DMS114 treated with DMSO at 0.1 percent for 48 hours (cell line): ENCODE measurements around the gene CNGA1.
"Not testable (repeated sequence)": the region's sequence is repeated elsewhere in the genome, so short reads cannot be mapped to it uniquely, and the experiment has no call there.

Experiments
- DNase-seq: peaks from one replicate; lab custom pipeline; 2025; ENCODE audit not compliant: unreplicated experiment; lab: John Stamatoyannopoulos, UW

CNGA1 gene

DNA sequence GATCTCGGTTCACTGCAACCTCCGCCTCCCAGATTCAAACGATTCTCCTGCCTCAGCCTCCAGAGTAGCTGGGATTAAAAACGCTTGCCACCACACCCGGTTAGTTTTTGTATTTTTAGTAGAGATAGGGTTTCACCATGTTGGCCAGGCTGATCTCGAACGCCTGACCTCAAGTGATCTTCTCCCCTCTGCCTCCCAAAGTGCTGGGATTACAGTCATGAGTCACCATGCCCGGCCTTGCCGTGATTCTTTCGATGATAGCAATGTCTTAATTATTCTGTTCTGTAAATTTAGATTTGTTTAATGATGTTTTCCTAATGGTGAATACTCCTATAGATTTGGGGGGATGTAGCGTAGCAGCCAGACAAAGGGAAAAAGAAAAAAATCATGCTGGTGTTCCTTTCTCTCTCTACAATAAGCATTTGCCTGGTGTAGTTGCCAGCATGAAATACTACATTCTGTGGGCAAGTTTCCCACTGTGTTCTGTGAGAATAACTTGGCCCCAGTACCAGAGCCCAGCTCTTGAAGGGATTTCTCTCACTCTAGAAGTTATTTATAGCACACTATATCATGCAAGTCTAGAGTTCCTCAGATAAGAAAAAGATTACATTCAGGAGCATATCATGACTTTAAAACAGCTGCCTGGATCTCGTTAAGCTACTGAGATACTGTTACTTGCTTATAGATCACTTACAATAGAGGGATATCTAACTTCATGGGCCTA lies 15.5 kb upstream of the CNGA1 start:
- no peak for DNase-seq

DNA sequence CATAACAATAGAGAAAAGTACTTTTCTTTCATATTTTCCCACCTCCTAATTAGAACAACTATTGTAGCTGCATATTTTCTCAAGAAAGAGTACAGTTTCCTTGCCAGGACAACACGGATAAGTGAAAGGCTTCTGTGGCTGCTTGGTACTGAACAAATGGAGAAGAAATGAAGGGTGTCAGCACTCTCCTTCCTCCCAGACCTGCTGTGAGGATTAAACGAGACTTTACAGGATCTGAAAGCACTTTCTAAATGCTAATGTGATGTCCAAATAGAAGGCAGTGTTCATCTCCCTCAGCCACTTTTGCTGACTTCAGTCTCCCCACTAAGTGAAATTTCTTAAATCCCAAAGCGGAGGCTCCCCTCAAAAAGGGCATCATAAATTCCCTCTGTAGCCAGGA lies 14.0 kb upstream of the CNGA1 start:
- no peak for DNase-seq

DNA sequence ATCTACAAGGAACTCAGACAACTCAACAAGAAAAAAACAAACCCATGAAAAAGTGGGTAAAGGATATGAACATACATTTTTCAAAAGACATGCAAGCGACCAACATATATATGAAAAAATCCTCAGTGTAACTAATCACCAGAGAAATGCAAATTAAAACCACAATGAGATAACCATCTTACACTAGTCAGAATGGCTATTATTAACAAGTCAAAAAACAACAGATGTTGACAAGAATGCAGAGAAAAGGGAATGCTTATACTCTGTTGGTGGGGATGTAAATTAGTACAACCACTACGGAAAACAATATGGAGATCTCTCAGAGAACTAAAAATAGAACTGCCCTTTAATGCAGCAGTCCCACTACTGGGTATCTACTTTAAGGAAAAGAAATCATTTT lies 12.2 kb upstream of the CNGA1 start:
- DNase-seq = no peak

DNA sequence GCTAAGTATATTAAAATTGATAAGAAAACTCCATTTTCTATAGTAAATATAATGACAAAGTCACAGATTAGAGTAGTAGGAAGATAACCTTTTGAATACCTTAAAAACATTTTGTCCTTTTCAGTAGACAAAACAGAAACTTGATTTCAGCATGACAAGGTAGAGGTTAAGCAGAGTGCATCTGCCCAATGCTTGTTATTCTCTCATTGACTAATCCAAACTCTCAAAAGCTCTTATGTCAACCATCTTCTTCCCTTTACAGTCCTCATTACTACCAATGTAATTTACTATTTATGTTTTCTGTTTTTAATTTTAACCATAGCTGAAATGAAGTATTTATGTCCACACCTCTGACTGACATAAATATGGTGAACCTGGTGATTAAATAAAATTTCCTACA lies 11.2 kb upstream of the CNGA1 start:
- DNase-seq = no peak

DNA sequence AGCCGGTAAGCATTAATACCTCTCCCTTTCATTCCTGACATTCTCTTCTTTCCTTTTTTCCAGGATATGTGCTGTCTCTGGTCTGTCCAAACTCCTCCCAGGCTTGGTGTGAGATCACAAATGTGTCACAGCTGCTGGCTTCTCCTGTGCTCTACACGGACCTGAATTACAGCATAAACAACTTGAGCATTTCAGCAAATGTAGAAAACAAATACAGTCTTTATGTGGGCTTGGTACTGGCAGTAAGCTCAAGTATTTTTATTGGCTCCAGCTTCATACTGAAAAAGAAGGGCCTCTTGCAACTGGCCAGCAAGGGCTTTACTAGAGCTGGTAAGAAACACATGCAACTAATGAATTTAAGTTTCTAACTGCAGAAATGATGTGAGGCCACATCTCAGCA lies 8.5 kb upstream of the CNGA1 start:
- no peak for DNase-seq

DNA sequence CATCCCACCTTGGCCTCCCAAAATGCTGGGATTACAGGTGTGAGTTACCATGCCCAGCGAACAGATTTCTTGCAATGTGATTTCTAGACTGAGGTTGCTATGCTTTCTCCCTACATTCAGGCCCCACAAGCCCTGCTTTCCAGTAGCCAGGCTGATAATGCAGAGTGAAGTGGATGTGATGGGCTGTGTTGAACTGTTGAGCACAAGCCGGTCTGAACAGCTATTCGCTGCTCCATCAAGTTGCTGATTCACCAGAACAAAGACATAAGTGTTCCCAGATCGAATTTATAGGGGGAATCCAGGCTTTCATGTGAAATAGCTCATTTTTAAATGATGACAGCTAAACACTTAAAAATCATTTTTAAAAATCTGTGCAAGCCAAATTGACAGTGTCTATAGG lies 8.0 kb upstream of the CNGA1 start:
- no peak for DNase-seq

DNA sequence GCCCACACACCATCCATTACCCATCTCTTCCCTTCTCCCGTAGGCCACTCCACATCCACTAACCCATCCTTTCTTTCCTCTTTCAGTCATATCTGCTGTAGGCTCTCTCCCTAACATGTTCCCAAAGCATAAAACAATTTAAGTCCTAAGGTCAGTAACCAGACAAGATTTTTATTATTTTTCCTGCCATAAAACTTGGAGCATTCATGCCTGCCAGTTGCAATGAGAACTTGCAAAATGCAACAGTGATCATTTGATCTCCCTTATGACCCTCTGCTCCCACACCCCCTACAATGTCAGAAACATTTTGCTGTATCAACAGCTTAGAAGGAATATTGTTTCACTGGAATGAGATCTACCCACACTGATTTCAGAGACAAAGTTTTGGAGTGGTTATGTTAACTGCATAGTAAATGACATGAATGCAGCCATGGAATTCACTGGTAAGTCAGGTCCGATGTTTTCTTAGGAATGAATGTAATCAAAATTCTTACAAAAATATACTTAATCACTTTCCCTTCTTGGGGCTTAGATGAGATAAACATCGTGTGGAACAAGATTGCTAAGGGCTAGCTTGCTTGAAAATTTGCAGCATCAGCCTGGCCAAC lies 5.8 kb upstream of the CNGA1 start:
- DNase-seq = no peak

DNA sequence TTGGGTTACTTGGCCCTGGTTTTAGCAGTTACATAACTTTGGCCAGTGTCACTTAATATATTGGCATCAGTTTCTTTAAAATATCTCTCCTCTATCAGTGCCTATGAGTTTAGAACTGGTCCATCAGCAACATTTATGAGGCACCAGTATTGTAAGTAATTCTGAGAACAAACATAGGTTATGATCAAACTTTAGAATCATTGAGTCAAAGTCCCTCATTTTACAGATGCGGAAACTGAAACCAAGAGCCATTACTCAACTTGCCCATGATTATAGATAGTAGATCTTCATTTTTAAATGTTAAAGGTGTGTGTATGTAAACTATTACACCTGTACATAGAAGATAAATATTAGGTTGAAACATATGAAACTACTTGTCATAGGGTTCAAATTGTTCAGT lies 4.6 kb upstream of the CNGA1 start:
- DNase-seq = no peak

DNA sequence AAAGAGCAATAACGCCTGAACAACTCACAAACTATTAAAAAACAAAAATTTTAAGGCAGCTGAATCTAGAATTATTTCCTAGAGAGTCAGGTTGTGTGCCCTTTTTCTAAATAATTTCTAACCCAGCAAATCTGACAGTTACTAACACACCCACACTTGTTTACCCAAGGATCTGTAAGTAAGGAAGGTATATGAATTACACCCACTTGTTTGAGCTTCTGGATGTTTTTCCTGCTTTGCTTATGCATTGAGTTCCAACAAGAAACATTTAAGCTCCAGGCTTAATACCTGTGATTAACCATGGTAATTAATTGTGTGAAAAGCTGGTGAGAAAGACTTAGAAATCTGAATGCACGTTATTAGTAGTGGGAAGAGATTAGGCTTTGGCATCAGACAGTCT lies 1.6 kb upstream of the CNGA1 start:
- DNase-seq = no peak

DNA sequence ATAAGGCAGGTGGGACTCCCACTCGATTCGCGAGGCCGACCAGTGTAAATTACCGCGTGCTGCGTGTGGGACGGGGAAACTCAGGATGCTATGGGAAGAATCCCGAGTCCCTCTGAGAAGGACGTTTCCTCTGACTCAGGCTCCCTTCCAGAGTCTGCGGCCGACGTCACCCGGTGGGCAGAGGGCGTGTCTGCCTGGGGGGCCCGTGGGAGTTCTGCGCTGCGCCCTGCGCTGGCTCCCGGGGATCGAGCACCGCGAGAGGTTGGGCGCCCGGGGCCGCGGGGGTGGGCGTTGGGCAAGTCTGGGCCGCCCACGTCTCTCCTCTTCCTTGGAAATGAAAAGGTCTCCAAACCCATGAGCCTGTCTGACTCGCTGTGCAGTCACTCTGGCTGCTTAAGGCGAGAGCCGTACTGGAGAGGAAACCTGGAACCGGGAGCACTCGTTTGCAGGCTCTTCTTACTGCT lies 659 bp upstream of the CNGA1 start:
- no peak for DNase-seq

DNA sequence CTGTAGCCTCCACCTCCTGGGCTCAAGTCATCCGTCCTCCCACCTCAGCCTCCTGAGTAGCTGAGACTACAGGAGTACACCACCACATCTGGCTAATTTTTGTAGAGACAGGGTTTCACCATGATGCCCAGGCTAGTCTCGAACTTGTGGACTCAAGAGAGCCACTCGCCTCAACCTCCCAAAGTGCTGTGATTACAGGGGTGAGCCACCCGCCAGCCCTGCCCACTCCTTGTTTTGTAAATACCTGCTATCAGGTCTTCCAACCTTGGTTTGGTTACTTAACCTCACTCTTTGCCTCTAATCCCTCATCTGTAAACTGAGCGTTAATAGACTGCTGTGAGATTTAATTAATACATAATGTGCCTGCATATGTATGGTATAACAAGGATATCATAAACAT lies 803 bp downstream of the CNGA1 start:
- no peak for DNase-seq

DNA sequence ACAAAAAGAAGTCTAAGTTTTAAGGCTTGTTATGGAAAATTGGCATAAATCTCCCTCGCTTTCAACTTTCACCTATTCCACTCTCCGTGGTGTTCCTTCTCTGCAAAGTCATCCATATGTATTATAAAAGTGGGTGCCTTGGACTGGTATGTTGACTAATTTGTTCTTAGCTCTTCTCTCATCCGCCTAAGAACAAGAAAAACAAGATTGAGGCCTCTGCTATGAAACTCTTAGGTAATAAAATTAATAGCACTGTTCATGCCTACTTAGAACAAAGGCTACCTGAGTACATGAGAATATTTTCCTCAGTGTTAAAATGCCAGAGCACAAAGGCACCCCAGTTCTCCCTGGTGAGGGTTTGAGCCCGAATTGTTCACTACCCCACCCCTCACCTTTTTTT lies 1.3 kb downstream of the CNGA1 start:
- DNase-seq = no peak

DNA sequence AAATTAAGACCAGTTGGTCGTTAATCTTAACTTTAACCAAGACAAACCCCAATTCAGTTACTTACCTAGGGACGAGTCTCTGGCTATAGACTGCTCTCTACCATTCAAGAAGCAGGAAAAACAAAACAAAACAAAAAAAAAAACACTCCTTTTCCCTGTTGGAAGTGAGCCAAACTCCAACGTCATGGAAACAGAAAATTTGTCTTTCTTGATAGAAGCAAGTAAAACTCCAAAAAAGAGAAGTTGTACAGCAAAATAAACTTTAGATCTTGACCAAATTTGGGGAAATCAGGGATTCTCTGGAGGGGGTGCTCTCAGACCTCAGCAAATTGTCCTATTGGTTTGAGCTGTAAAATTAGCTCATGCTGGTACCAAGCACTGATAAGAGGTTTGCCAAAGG lies 3.7 kb downstream of the CNGA1 start:
- DNase-seq = no peak

DNA sequence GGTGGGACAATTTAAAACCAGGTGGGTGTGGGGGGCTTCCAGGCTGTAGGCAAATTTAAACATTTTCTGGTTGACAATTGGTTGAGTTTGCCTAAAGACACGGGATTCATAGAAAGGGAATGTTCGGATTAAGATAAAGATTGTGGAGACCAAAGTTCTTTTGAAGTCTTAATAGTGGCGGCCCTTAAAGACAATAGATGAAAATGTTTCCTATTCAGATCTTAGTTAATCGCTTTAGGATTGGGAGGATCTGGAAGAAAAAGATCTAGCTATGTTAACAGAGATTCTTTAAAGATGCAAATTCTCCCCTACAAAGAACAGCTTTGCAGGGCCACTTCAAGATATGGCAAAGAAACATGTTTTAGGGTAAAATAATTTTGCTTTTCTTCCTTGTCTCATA lies 4.8 kb downstream of the CNGA1 start:
- DNase-seq = no peak

DNA sequence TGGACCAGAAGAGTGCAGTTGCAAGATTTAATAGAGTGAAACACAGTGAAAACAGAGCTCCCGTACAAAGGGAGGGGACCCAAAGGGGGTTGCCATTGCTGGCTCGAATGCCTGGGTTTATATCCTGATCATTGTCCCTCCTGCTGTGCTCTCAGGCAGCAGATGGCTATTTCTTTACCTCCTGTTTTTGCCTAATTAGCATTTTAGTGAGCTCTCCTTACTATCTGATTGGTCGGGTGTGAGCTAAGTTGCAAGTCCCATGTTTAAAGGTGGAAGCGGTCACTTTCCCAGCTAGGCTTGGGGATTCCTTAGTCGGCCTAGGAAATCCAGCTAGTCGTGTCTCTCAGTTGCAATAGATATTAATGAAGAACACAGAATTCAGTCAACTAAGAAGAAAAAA lies 5.6 kb downstream of the CNGA1 start:
- DNase-seq = not testable (repeated sequence)

DNA sequence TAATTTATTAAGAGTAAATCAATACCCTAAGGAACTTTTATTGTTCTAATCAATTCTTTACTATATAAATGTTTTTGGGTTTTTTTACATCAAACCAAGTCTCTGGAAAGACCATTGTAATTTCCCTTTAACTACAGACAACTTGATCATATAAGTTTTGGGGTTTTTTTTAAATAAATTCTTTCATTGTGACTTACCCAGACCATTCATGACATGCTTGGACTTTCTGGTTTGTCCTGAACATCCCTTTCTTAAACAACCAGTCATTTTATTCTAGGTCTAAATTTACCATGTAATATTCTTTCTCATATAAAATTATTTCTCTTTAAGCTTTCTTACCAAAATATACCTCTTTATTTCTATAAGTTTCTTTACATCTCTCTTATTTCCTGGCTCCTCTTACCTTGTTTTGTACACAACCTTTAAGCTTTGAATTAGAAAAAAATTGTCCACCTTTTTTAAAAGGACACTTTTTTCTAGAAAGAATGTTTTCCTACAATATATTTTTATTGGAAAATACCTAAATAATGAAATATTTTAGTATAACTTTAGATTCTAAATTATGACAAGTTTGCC lies 8.4 kb downstream of the CNGA1 start:
- no peak for DNase-seq

DNA sequence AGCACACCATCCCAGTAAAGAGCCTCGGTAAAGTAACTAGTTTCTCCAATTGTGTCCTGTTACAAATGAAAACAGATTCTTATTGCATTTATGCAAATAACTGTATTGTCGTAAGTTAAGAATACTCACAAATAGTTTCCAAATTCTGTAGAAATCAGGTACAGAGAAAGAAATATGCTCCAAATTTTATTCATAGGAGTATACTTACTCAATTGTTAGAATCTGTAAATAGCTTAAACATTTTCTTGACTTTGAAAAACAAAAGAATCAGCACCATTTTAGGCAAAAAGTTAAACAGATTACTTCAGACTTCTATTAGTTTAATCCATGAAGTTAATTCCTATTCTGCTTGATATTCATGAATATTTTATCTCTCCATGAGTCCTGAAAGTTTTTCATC lies 10.7 kb downstream of the CNGA1 start:
- no peak for DNase-seq

DNA sequence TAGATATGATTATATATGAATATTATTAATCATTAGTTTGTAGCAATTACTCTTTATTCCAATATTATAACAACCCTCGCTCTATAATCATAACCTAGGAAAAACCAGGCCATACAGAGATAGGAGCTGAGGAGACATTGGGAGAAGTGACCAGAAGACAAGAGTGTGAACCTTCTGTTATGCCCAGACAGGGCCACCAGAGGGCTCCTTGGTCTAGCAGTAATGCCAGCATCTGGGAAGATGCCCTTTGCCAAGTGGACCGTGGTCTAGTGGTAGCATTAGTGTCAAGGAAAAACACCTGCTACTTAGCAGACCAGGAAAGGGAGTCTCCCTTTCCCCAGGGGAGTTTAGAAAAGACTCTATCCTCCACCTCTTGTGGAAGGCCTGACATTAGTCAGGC lies 12.9 kb downstream of the CNGA1 start:
- DNase-seq = not testable (repeated sequence)

DNA sequence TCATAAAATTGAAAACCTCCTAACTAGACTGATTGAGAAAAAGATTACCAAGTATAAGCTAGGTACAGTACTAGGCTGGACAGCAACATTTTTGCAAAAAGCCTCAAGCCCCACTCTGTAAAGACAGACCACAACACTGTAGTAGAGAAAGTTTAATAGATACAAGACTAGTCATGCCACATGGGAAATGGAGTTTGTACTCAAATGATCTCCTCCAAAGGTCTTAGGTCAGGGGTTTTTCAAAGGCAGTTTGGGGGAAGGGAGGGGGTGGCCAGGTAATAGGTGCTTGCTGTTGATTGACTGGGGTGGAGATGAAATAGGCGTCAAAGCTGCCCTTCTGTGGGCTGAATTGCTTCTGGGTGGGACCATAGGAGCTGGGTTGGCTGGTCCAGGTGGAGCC lies 14.2 kb downstream of the CNGA1 start:
- DNase-seq = no peak

DNA sequence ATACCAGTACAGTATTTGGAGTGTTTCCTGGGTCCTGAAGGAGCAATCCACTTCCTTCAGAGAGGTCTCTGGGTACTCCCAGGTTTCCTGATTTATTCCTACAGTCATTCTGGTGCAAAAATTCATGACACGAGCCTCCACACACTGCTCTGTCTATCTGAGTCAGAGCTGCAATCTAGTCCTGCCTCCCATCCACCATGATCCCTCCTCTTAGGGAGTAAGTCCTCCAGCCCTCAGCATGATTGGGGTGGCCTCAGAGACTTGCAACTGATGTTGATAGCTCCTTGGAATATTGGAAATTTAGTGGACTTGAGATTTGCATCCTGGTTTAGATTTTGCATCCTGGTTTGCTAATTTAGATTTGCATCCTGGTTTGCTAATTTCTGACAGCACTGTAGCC lies 20.5 kb downstream of the CNGA1 start:
- no peak for DNase-seq

DNA sequence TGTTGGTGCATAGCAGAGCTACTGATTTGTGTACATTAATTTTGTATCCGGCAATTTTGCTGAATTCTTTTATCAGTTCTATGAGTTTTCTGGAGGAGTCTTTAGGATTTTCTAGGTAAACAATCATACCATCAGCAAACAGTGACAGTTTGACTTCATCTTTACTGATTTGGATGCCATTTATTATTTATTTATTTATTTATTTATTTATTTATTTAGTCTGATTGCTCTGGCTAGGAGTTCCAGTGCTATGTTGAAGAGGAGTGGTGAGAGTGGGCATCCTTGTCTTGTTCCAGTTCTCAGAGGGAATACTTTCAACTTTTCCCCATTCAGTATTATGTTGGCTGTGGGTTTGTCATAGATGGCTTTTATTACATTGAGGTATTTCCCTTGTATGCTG lies 24.0 kb downstream of the CNGA1 start:
- DNase-seq = not testable (repeated sequence)

DNA sequence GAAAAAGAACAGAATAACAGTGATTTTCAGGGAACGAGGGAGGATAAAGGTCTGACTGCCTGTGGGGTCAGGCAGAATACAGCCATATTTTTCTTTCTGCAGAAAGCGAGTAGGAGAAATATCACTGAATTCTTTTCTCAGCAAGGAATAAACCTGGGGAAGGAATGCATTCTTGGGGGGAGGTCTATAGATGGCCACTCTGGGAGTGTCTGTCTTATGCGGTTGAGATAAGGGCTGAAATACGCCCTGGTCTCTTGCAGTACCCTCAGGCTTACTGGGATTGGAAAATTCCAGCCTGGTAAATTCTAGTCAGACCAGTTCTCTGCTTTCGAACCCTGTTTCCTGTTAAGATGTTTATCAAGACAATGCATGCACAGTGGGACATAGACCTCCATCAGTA lies 26.3 kb downstream of the CNGA1 start:
- no peak for DNase-seq

DNA sequence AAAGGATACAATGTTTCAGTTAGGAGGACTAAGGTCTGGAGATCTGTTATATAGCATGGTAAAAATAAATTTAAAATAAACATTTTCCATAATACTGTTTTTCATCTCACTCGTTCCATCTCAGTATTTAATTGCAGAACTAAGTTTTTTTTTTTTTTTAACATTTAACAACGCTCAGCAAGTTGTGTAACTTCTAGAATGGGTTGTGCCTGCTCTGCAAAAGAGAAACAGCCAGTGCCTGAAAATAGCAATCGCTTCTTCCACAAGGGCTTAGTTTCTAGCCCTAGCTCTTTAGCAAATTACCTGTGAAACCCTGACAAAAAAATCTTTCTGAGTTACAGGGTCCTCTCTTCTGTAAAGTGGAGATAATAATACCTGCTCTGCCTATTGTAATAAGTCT lies 41.9 kb downstream of the CNGA1 start:
- DNase-seq = no peak
